GM21360 (cell line): ENCODE data around the gene LBX1.

Experiments used
- ATAC-seq: cut with Tn5 transposase; IDR thresholded peaks from one replicate; pipeline ENCODE4 v1.9.1; 2021; ENCODE audit warnings: mild to moderate bottlenecking, moderate library complexity; ENCODE audit not compliant: unreplicated experiment

The LBX1 gene

GRCh38 chr10:101226491-101227428 is 2.5 kb downstream of the LBX1 start:
- no peak for ATAC-seq

GRCh38 chr10:101225846-101226421 is 3.3 kb downstream of the LBX1 start:
- no peak for ATAC-seq

- no peak for ATAC-seq
These were observed 4.1 kb downstream of the LBX1 start for GRCh38 chr10:101224910-101225823.

- ATAC-seq, result no peak
These were observed 5.0 kb downstream of the LBX1 start for GRCh38 chr10:101224060-101224909.

- no peak for ATAC-seq
These were observed 5.8 kb downstream of the LBX1 start for GRCh38 chr10:101223274-101224059.

GRCh38 chr10:101222683-101223273 is 6.5 kb downstream of the LBX1 start:
- ATAC-seq, result no peak

- ATAC-seq, result no peak
These were observed 7.2 kb downstream of the LBX1 start for GRCh38 chr10:101221963-101222531.

GRCh38 chr10:101221549-101221948 is 7.7 kb downstream of the LBX1 start:
- ATAC-seq, result no peak

- no peak for ATAC-seq
These were observed 9.3 kb downstream of the LBX1 start for GRCh38 chr10:101219946-101220451.

GRCh38 chr10:101219139-101219945 is 9.9 kb downstream of the LBX1 start:
- no peak for ATAC-seq

- no peak for ATAC-seq
These were observed 10.7 kb downstream of the LBX1 start for GRCh38 chr10:101218351-101219138.

- no peak for ATAC-seq
These were observed 11.6 kb downstream of the LBX1 start for GRCh38 chr10:101217450-101218281.

GRCh38 chr10:101217044-101217425 is 12.2 kb downstream of the LBX1 start:
- ATAC-seq, result no peak

GRCh38 chr10:101216207-101217043 is 12.8 kb downstream of the LBX1 start:
- ATAC-seq, result no peak
